ENCODE results near the gene CRB1.

Gene CRB1

GRCh38 chr1:197342669-197343068 is 74.6 kb downstream of the CRB1 start:
- DNase-seq, result no peak

GRCh38 chr1:197343663-197344273 is 75.7 kb downstream of the CRB1 start:
- no peak for DNase-seq

GRCh38 chr1:197351821-197352440 is 83.9 kb downstream of the CRB1 start:
- DNase-seq, result no peak

- no peak for DNase-seq
Observed at GRCh38 chr1:197355248-197355995, 87.4 kb downstream of the CRB1 start.

GRCh38 chr1:197356723-197357533 is 88.9 kb downstream of the CRB1 start:
- DNase-seq, result peak in 9 of 56 donors; percentile 0 to 45 (median 15)

- no peak for DNase-seq
Observed at GRCh38 chr1:197358959-197359358, 90.9 kb downstream of the CRB1 start.

- DNase-seq, result peak in 1 of 56 donors; percentile 1
Observed at GRCh38 chr1:197360068-197360467, 92.0 kb downstream of the CRB1 start.

- DNase-seq, result no peak
Observed at GRCh38 chr1:197362871-197363270, 94.8 kb downstream of the CRB1 start.

GRCh38 chr1:197363855-197364254 is 95.8 kb downstream of the CRB1 start:
- DNase-seq, result no peak

- no peak for DNase-seq
Observed at GRCh38 chr1:197366996-197367395, 98.9 kb downstream of the CRB1 start.

GRCh38 chr1:197367627-197368026 is 99.6 kb downstream of the CRB1 start:
- DNase-seq, result no peak

GRCh38 chr1:197374428-197374827 is 106.4 kb downstream of the CRB1 start:
- DNase-seq, result no peak

GRCh38 chr1:197384471-197384870 is 116.4 kb downstream of the CRB1 start:
- DNase-seq, result no peak

- DNase-seq, result no peak
Observed at GRCh38 chr1:197388801-197389200, 120.7 kb downstream of the CRB1 start.

- DNase-seq, result no peak
Observed at GRCh38 chr1:197390856-197391255, 122.8 kb downstream of the CRB1 start.

GRCh38 chr1:197391303-197392226 is 123.5 kb downstream of the CRB1 start:
- no peak for DNase-seq

GRCh38 chr1:197392541-197392940 is 124.5 kb downstream of the CRB1 start:
- no peak for DNase-seq

GRCh38 chr1:197393105-197393504 is 125.1 kb downstream of the CRB1 start:
- no peak for DNase-seq

- no peak for DNase-seq
Observed at GRCh38 chr1:197393772-197394171, 125.7 kb downstream of the CRB1 start.

- no peak for DNase-seq
Observed at GRCh38 chr1:197394831-197395608, 127.0 kb downstream of the CRB1 start.
